K562 (cell line): Measurements from ENCODE around the gene CEACAM7. TPM values are rescaled to one million over a fixed set of nuclear protein-coding genes. Genes with fewer than 3 reads are reported as not detected.

Experiments used
- ATAC-seq: fragments of 200-7000 bp; cut with Tn5 transposase; 3 replicates; pipeline ENCODE4 v1.9.1; 2020; ENCODE audit warnings: moderate library complexity
- BruUV-seq: library from RNA; stranded (reverse); fragments of 400-500 nt; replicated peaks from 2 replicates; lab custom pipeline; 2021; lab: Mats Ljungman, UMichigan
- CTCF ChIA-PET: fragments of 300-600 bp; formaldehyde crosslinking; extraction: SDS; loops from one replicate; lab custom pipeline; 2021; ENCODE audit warnings: low intra/inter-chr PET ratio; lab: Yijun Ruan, JAX
- POLR2A ChIA-PET: fragments of 300-600, 350-650 bp; sonication (Branson Sonifier 250); formaldehyde crosslinking; extraction: SDS; loops from one replicate; lab custom pipeline; 2021; ENCODE audit warnings: antibody characterized with exemption, inconsistent platforms; lab: Yijun Ruan, JAX
- DNase-seq, 4 experiments: peaks; one replicate each; pipeline versions ENCODE4 v3.0.0 to v3.0.0-alpha.2; 2011 to 2018; ENCODE audit warnings: low spot score in 3 of 4, mixed read lengths in 3 of 4; ENCODE audit errors: extremely low read depth in 1 of 4
- FAIRE-seq: peaks from 2 replicates; lab custom pipeline; 2011; peaks lifted over from hg19 to GRCh38; lab: Jason Lieb, UNC
- H2AFZ ChIP-seq: 2 replicates; pipeline ENCODE4 v1.6.0; 2011; ENCODE audit warnings: low read depth, low read length, control low read depth, inconsistent platforms
- H3K27ac ChIP-seq: fragments of 200-600 bp; 3 replicates; pipeline ENCODE4 v1.8.0; 2011; ENCODE audit warnings: low read depth, mild to moderate bottlenecking, control low read depth, inconsistent platforms, low read length, moderate library complexity, mixed read lengths; ENCODE audit errors: extremely low read depth
- H3K27me3 ChIP-seq, 2 experiments: fragments of 300-600 bp in 1 of 2; 2 replicates in 1 of 2; 3 replicates in 1 of 2; pipeline versions ENCODE4 v1.6.0 to v1.8.0; 2011; ENCODE audit warnings: inconsistent platforms in 2 of 2, low read length in 2 of 2, mild to moderate bottlenecking in 1 of 2, mixed read lengths in 1 of 2, moderate library complexity in 1 of 2; ENCODE audit not compliant: control insufficient read depth in 2 of 2, insufficient read depth in 2 of 2
- H3K36me3 ChIP-seq: fragments of 300-600 bp; 3 replicates; pipeline ENCODE4 v1.8.0; 2011; ENCODE audit warnings: mild to moderate bottlenecking, low read length, inconsistent platforms; ENCODE audit not compliant: control insufficient read depth, insufficient read depth
- H3K4me1 ChIP-seq, 2 experiments: fragments of 200-600 bp in 1 of 2; replicated peaks in 1 of 2; 2 replicates in 1 of 2; 3 replicates in 1 of 2; pipeline versions ENCODE4 v1.5.1 to v1.8.0; 2011; ENCODE audit warnings: inconsistent platforms in 2 of 2, low read length in 2 of 2, mild to moderate bottlenecking in 1 of 2, mixed read lengths in 1 of 2, moderate library complexity in 1 of 2; ENCODE audit not compliant: control insufficient read depth in 2 of 2, insufficient read depth in 2 of 2
- H3K4me2 ChIP-seq: 2 replicates; pipeline ENCODE4 v1.6.1; 2011; ENCODE audit warnings: low read length, control low read depth, inconsistent platforms, mixed read lengths; ENCODE audit not compliant: insufficient read depth
- H3K4me3 ChIP-seq: fragments of 200-600 bp; sonication (generic), shearing (Covaris generic); 2 replicates; pipeline ENCODE4 v1.5.1; 2016; ENCODE audit warnings: control low read depth, inconsistent platforms
- H3K79me2 ChIP-seq: fragments of 200-600 bp; 3 replicates; pipeline ENCODE4 v1.8.0; 2011; ENCODE audit warnings: low read length, inconsistent platforms; ENCODE audit not compliant: control insufficient read depth, insufficient read depth
- H3K9ac ChIP-seq, 2 experiments: 2 replicates each; pipeline versions ENCODE4 v1.6.0 to v1.6.1; 2011; ENCODE audit warnings: low read depth in 2 of 2, low read length in 2 of 2, control low read depth in 1 of 2, inconsistent platforms in 1 of 2, mild to moderate bottlenecking in 1 of 2, mixed read lengths in 1 of 2; ENCODE audit not compliant: insufficient read depth in 1 of 2
- H3K9me1 ChIP-seq: one replicate; pipeline ENCODE4 v1.6.0; 2011; ENCODE audit warnings: inconsistent platforms, mild to moderate bottlenecking, low read length, moderate library complexity; ENCODE audit not compliant: control insufficient read depth, insufficient read depth
- H3K9me3 ChIP-seq: replicated peaks from 2 replicates; pipeline ENCODE4 v1.5.1; 2011; ENCODE audit warnings: low read depth, low read length, inconsistent platforms; ENCODE audit not compliant: control insufficient read depth, insufficient read depth
- H4K20me1 ChIP-seq: replicated peaks from 2 replicates; pipeline ENCODE4 v1.6.1; 2011; ENCODE audit warnings: low read length, inconsistent platforms, mixed read lengths; ENCODE audit not compliant: control insufficient read depth, insufficient read depth
- ARID3A ChIP-seq: IDR thresholded peaks from 2 replicates; pipeline ENCODE4 v1.6.1; 2012; ENCODE audit warnings: low read depth, low read length, improper control_type of control experiment, borderline replicate concordance
- CCNT2 ChIP-seq: IDR thresholded peaks from 2 replicates; pipeline ENCODE4 v1.6.1; 2011; ENCODE audit warnings: borderline replicate concordance, low read depth, mild to moderate bottlenecking, moderate library complexity, mixed read lengths, low read length; ENCODE audit not compliant: insufficient read length; ENCODE audit errors: extremely low read depth
- FUS ChIP-seq: fragments of 200-400 bp; formaldehyde crosslinking; optimal IDR thresholded peaks from 2 replicates; pipeline ENCODE3; 2017; ENCODE audit warnings: low read depth, low read length
- GTF2E2 ChIP-seq: fragments of 200-800 bp; sonication (Bioruptor generic); IDR thresholded peaks from 2 replicates; pipeline ENCODE4 v1.6.1; 2016; ENCODE audit warnings: missing genetic modification characterization, missing compliant biosample characterization
- MAX ChIP-seq: sonication (generic); formaldehyde crosslinking; IDR thresholded peaks from 2 replicates; pipeline ENCODE4 v1.9.0; 2022; ENCODE audit warnings: mild to moderate bottlenecking, missing genetic modification reagents
- NBN ChIP-seq: fragments of 450-650 bp; IDR thresholded peaks from 2 replicates; pipeline ENCODE4 v1.6.1; 2016; ENCODE audit warnings: low read depth, mild to moderate bottlenecking
- STAT5A ChIP-seq: IDR thresholded peaks from 2 replicates; pipeline ENCODE4 v1.6.1; 2012; ENCODE audit warnings: low read length, inconsistent platforms, borderline replicate concordance
- TARDBP ChIP-seq: fragments of 450-650 bp; IDR thresholded peaks from 2 replicates; pipeline ENCODE4 v1.6.1; 2016
- ZNF384 ChIP-seq: IDR thresholded peaks from 2 replicates; pipeline ENCODE4 v1.6.1; 2012; ENCODE audit warnings: low read depth, low read length, improper control_type of control experiment
- ZNF778 ChIP-seq: fragments of 450-650 bp; formaldehyde crosslinking; IDR thresholded peaks from 2 replicates; pipeline ENCODE4 v1.4.0; 2020; ENCODE audit warnings: mild to moderate bottlenecking, moderate library complexity
- WGBS: fragments of 100-300 bp; shearing (Covaris generic); methylation state at CpG from one replicate; pipeline ENCODE4 v1.1.6; 2016; ENCODE audit warnings: low coverage, mixed read lengths; ENCODE audit not compliant: insufficient coverage; ENCODE audit errors: missing lambda C conversion rate; 5-methylcytosine and 5-hydroxymethylcytosine counted together
- in situ Hi-C: fragments of 300-500 bp; cut with MboI; formaldehyde crosslinking; loops from 4 replicates; pipeline ENCODE4 v1.15.0; 2018; ENCODE audit warnings: inconsistent platforms, mixed read lengths
- intact Hi-C: fragments of 100-400 bp; cut with micrococcal nuclease; formaldehyde crosslinking; loops from 2 replicates; pipeline ENCODE4 v1.14.2; 2022
- polyA plus RNA-seq, 8 experiments: library from polyadenylated mRNA; depleted of rRNA in 4 of 8; stranded (reverse) in 5 of 8; unstranded in 3 of 8; fragments of >200 nt; fragmentation: Nextera tagmentation in 2 of 8; fragmentation: Illumina TruSeq in 1 of 8; extraction: Ambion mirVana in 2 of 8; extraction: Trizol in 1 of 8; gene quantifications; 2 replicates each; pipeline versions ENCODE4 v1.2.1 to v1.2.3, GENCODE V29; 2011 to 2014; ENCODE audit warnings: inconsistent platforms in 1 of 8, missing spikeins in 1 of 8
- total RNA-seq, 7 experiments: library from RNA; depleted of rRNA in 6 of 7; stranded (reverse); fragments of >200 nt in 6 of 7; fragmentation: Illumina TruSeq in 2 of 7; extraction: Trizol in 2 of 7; gene quantifications; 2 replicates each; pipeline versions ENCODE4 v1.2.1 to v1.2.3, GENCODE V29; 2011 to 2021; ENCODE audit warnings: low replicate concordance in 1 of 7

Gene CEACAM7
- total and polyA plus RNA-seq, 9 of the 15 experiments (the other 6 are each of a cell fraction or from before 2014, with no cell fraction given), result not detected

- intact Hi-C loops, result no loop called here
- no TSS peak for BruUV-seq
- no peak overlapping the region for H3K4me3 ChIP-seq
- DNase-seq (no peak), ATAC-seq (no peak)
- H3K79me2 ChIP-seq, result no peaks in the 10 kb centered on the region
- H3K4me1 ChIP-seq, result peaks cover 0 to 4% of the 10 kb centered on the region in 2 experiments; a peak in 1 of 5 replicates
- peaks cover 6% of the 10 kb centered on the region; the same call in 1 of the 2 replicates for H4K20me1 ChIP-seq
- no peak overlapping the region for H3K27ac ChIP-seq
- ChIA-PET CTCF (no interaction called here), POLR2A (interaction anchor here (0.6 kb wide), 1 partner anchor 1930 kb away, joined by 3 read pairs; no protein-coding TSS in a partner anchor)
- no peaks in the 10 kb centered on the region for H3K36me3 ChIP-seq
- H3K9me3 ChIP-seq, result no peaks in the 10 kb centered on the region
- no peaks in the 10 kb centered on the region for H3K9me1 ChIP-seq
- no peak overlapping the region for H3K4me2 ChIP-seq
- in situ Hi-C loops, result no loop called here
- WGBS, result 0% methylated on average over 1 of the region's 1 CpG
- TF ChIP-seq GTF2E2 (tag) (no peak), CCNT2 (no peak), NBN (no peak), STAT5A (no peak), TARDBP (no peak), FUS (no peak), ARID3A (no peak), MAX (no peak), ZNF384 (no peak), ZNF778 (no peak)
- TF ChIP-seq, all 486 proteins: peak for 0
- Histone ChIP-seq H2AFZ (no peak overlapping the region), H3K9ac (no peak overlapping the region), H3K27me3 (no peaks in the 10 kb centered on the region; a peak in 1 of 5 replicates)
- FAIRE-seq, result no peak
Measured at GRCh38 chr19:41698746-41699230, 10.7 kb upstream of the CEACAM7 start.
